Measurements from ENCODE around the gene ROBO1. TPM values are rescaled to one million over a fixed set of nuclear protein-coding genes. Genes with fewer than 3 reads are reported as not detected.

ROBO1 gene
- total RNA-seq, 4 donors from 2014 or later, result 12.3 to 112 (median 27.1) TPM

GRCh38 chr3:78737988-78738387 is 1029.8 kb downstream of the ROBO1 start:
- Histone ChIP-seq H3K4me3 (no peak overlapping the region), H3K36me3 (no peaks in the 10 kb centered on the region), H3K4me1 (no peaks in the 10 kb centered on the region), H3K9me3 (no peaks in the 10 kb centered on the region), H3K27me3 (no peaks in the 10 kb centered on the region), H3K27ac (no peak overlapping the region)
- intact Hi-C loops (cut with DNase I; ENCODE audit: low total_unique reads), result no loop called here
- no peak for DNase-seq
- TF ChIP-seq POLR2A (IDR thresholded peaks at IDR 0.05), result no peak
- no peak for TF ChIP-seq CTCF (IDR thresholded peaks at IDR 0.05)

GRCh38 chr3:78736863-78737262 is 1030.9 kb downstream of the ROBO1 start:
- Histone ChIP-seq H3K4me3 (no peak overlapping the region), H3K27me3 (no peaks in the 10 kb centered on the region)

GRCh38 chr3:78734048-78734637 is 1033.7 kb downstream of the ROBO1 start:
- H3K27ac ChIP-seq, result no peak overlapping the region
- H3K9me3 ChIP-seq, result no peaks in the 10 kb centered on the region
- no peak overlapping the region for H3K4me3 ChIP-seq
- intact Hi-C loops (cut with DNase I; ENCODE audit: low total_unique reads), result no loop called here
- H3K4me1 ChIP-seq, result no peaks in the 10 kb centered on the region
- TF ChIP-seq POLR2A (IDR thresholded peaks at IDR 0.05) (no peak), CTCF (IDR thresholded peaks at IDR 0.05) (no peak)
- no peaks in the 10 kb centered on the region for H3K27me3 ChIP-seq
- H3K36me3 ChIP-seq, result no peaks in the 10 kb centered on the region
- no peak for DNase-seq

More at GRCh38 chr3:78736863-78737262, 1030.9 kb downstream of the ROBO1 start:
- intact Hi-C loops (cut with DNase I; ENCODE audit: low total_unique reads), result no loop called here
- Histone ChIP-seq H3K36me3 (no peaks in the 10 kb centered on the region), H3K27ac (no peak overlapping the region), H3K9me3 (no peaks in the 10 kb centered on the region), H3K4me1 (no peaks in the 10 kb centered on the region)
- TF ChIP-seq CTCF (IDR thresholded peaks at IDR 0.05) (no peak), POLR2A (IDR thresholded peaks at IDR 0.05) (no peak)
- DNase-seq, result no peak

- H3K9me3 ChIP-seq, result no peaks in the 10 kb centered on the region
- no peak overlapping the region for H3K4me3 ChIP-seq
- TF ChIP-seq CTCF (IDR thresholded peaks at IDR 0.05), result no peak
- no peaks in the 10 kb centered on the region for H3K36me3 ChIP-seq
- intact Hi-C loops (cut with DNase I; ENCODE audit: low total_unique reads), result no loop called here
- H3K4me1 ChIP-seq, result no peaks in the 10 kb centered on the region
- no peaks in the 10 kb centered on the region for H3K27me3 ChIP-seq
- DNase-seq, result no peak
- no peak overlapping the region for H3K27ac ChIP-seq
These were observed 1034.9 kb downstream of the ROBO1 start for GRCh38 chr3:78732893-78733292.

- no peaks in the 10 kb centered on the region for H3K36me3 ChIP-seq
- H3K9me3 ChIP-seq, result no peaks in the 10 kb centered on the region
- DNase-seq, result no peak
- H3K27ac ChIP-seq, result no peak overlapping the region
- no peaks in the 10 kb centered on the region for H3K4me1 ChIP-seq
- TF ChIP-seq POLR2A (IDR thresholded peaks at IDR 0.05) (no peak), CTCF (IDR thresholded peaks at IDR 0.05) (no peak)
- intact Hi-C loops (cut with DNase I; ENCODE audit: low total_unique reads), result no loop called here
- H3K27me3 ChIP-seq, result no peaks in the 10 kb centered on the region
- no peak overlapping the region for H3K4me3 ChIP-seq
These were observed 1035.3 kb downstream of the ROBO1 start for GRCh38 chr3:78732471-78732870.
